Keratinocyte (primary cell): ENCODE measurements around the gene CLDN1. TPM values are rescaled to one million over a fixed set of nuclear protein-coding genes. Genes with fewer than 3 reads are reported as not detected.

ENCODE experiments used
- DNase-seq: peaks from one replicate; pipeline ENCODE4 v3.0.0-alpha.2; 2011; ENCODE audit warnings: low read depth, missing footprints, low spot score
- FAIRE-seq: peaks from 2 replicates; lab custom pipeline; 2011; peaks lifted over from hg19 to GRCh38; lab: Jason Lieb, UNC
- H2AFZ ChIP-seq: 2 replicates; pipeline ENCODE4 v1.6.0; 2012; ENCODE audit warnings: low read length, control low read depth, inconsistent platforms; ENCODE audit not compliant: control insufficient read depth
- H3K27ac ChIP-seq: 2 replicates; pipeline ENCODE4 v1.5.1; 2011; ENCODE audit warnings: low read length; ENCODE audit not compliant: control insufficient read depth, insufficient read depth
- H3K27me3 ChIP-seq: 3 replicates; pipeline ENCODE4 v1.6.0; 2011; ENCODE audit warnings: low read length; ENCODE audit not compliant: control insufficient read depth, insufficient read depth; ENCODE audit errors: extremely low read depth
- H3K36me3 ChIP-seq, 2 experiments: 2 replicates in 1 of 2; 3 replicates in 1 of 2; pipeline ENCODE4 v1.5.1; 2011; ENCODE audit warnings: low read length in 2 of 2, mild to moderate bottlenecking in 1 of 2; ENCODE audit not compliant: control insufficient read depth in 2 of 2, insufficient read depth in 2 of 2; ENCODE audit errors: extremely low read depth in 1 of 2
- H3K4me1 ChIP-seq: 3 replicates; pipeline ENCODE4 v1.5.1; 2011; ENCODE audit warnings: low read length; ENCODE audit not compliant: control insufficient read depth, insufficient read depth; ENCODE audit errors: extremely low read depth
- H3K4me2 ChIP-seq: 3 replicates; pipeline ENCODE4 v1.6.0; 2011; ENCODE audit warnings: low read depth, low read length; ENCODE audit not compliant: control insufficient read depth, insufficient read depth; ENCODE audit errors: extremely low read depth
- H3K4me3 ChIP-seq, 3 experiments: fragments of 200-600 bp in 1 of 3; sonication (generic) in 1 of 3; 2 replicates in 2 of 3; 3 replicates in 1 of 3; pipeline ENCODE4 v1.5.1; 2011 to 2016; ENCODE audit warnings: low read length in 3 of 3, mild to moderate bottlenecking in 3 of 3, control low read depth in 2 of 3, inconsistent platforms in 1 of 3, low read depth in 1 of 3, mixed read lengths in 1 of 3, mixed run types in 1 of 3, moderate library complexity in 1 of 3; ENCODE audit not compliant: control insufficient read depth in 2 of 3, insufficient read depth in 2 of 3; ENCODE audit errors: extremely low read depth in 1 of 3
- H3K79me2 ChIP-seq: 2 replicates; pipeline ENCODE4 v1.6.0; 2012; ENCODE audit warnings: low read length; ENCODE audit not compliant: control insufficient read depth, insufficient read depth
- H3K9ac ChIP-seq: 3 replicates; pipeline ENCODE4 v1.6.0; 2011; ENCODE audit warnings: low read length; ENCODE audit not compliant: control insufficient read depth, insufficient read depth; ENCODE audit errors: extremely low read depth
- H3K9me1 ChIP-seq: 3 replicates; pipeline ENCODE4 v1.6.0; 2011; ENCODE audit warnings: low read length; ENCODE audit not compliant: control insufficient read depth, insufficient read depth; ENCODE audit errors: extremely low read depth
- H3K9me3 ChIP-seq: 2 replicates; pipeline ENCODE4 v1.5.1; 2012; ENCODE audit warnings: low read depth, low read length; ENCODE audit not compliant: control insufficient read depth
- H4K20me1 ChIP-seq: 3 replicates; pipeline ENCODE4 v1.6.0; 2011; ENCODE audit warnings: low read length; ENCODE audit not compliant: control insufficient read depth, insufficient read depth; ENCODE audit errors: extremely low read depth
- EZH2 ChIP-seq: IDR thresholded peaks from one replicate; pipeline ENCODE4 v1.6.1; 2012; ENCODE audit warnings: inconsistent platforms, mild to moderate bottlenecking, low read length, moderate library complexity
- dilution Hi-C: fragments of 300-500 bp; cut with MboI; formaldehyde crosslinking; loops from one replicate; pipeline ENCODE4 v1.7.0; 2020; ENCODE audit warnings: low sequenced_read_pairs; ENCODE audit not compliant: extremely low pct_ligation_motif_present
- polyA plus RNA-seq, 5 experiments: library from polyadenylated mRNA; depleted of rRNA in 3 of 5; stranded (reverse) in 3 of 5; stranded (forward) in 1 of 5; unstranded in 1 of 5; fragments of >200 nt; gene quantifications; 1 replicate in 1 of 5; 2 replicates in 3 of 5; 3 replicates in 1 of 5; pipeline versions ENCODE4 v1.2.1 to v1.2.3, GENCODE V29; 2011 to 2012; ENCODE audit warnings: missing spikeins in 2 of 5, low read depth in 1 of 5, low replicate concordance in 1 of 5
- TF ChIP-seq, protein P1 (sequence below), 3 experiments: IDR thresholded peaks in 1 of 3; conservative IDR thresholded peaks in 1 of 3; optimal IDR thresholded peaks in 1 of 3; 2 replicates in 2 of 3; 3 replicates in 1 of 3; pipeline versions ENCODE3 to v1.5.1; 2011; ENCODE audit warnings: low read length in 3 of 3, mild to moderate bottlenecking in 3 of 3, moderate library complexity in 2 of 3, control low read depth in 1 of 3, inconsistent platforms in 1 of 3; ENCODE audit not compliant: insufficient read depth in 2 of 3; ENCODE audit errors: extremely low read depth in 1 of 3

CLDN1 gene
- polyA plus RNA-seq, 1 donor (not counting 4 experiments of a cell fraction or from before 2014, with no cell fraction given) = 218 TPM

DNA sequence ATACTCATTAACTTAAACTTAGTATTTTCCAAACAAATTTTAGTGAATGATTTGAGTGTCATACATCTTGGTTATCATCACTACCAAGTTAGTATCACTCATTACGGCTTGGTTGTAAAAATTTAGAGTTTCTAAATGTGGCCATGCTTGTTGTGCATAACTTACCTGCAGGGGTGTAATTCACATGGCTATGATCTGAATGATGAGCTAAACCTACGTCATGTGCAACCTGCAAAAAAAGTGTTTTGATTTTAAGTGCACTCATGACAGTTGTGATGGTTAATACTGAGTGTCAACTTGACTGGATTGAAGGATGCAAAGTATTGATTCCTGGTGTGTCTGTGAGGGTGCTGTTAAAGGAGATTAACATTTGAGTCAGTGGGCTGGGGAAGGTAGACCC, 48.1 kb upstream of the CLDN1 start:
- no peaks in the 10 kb centered on the region for H4K20me1 ChIP-seq
- no peaks in the 10 kb centered on the region for H3K9me1 ChIP-seq
- no peak overlapping the region for H3K4me3 ChIP-seq
- no peaks in the 10 kb centered on the region for H3K27me3 ChIP-seq
- dilution Hi-C loops = no loop called here
- peak overlapping the region; percentile 72 for H3K9ac ChIP-seq
- H3K36me3 ChIP-seq = no peaks in the 10 kb centered on the region
- H3K79me2 ChIP-seq = no peaks in the 10 kb centered on the region
- no peaks in the 10 kb centered on the region for H3K9me3 ChIP-seq
- H2AFZ ChIP-seq = no peak overlapping the region
- DNase-seq (no peak), FAIRE-seq (no peak)
- H3K4me2 ChIP-seq = peak overlapping the region; percentile 77
- H3K4me1 ChIP-seq = peaks cover 64% of the 10 kb centered on the region
- TF ChIP-seq, protein P1, sequence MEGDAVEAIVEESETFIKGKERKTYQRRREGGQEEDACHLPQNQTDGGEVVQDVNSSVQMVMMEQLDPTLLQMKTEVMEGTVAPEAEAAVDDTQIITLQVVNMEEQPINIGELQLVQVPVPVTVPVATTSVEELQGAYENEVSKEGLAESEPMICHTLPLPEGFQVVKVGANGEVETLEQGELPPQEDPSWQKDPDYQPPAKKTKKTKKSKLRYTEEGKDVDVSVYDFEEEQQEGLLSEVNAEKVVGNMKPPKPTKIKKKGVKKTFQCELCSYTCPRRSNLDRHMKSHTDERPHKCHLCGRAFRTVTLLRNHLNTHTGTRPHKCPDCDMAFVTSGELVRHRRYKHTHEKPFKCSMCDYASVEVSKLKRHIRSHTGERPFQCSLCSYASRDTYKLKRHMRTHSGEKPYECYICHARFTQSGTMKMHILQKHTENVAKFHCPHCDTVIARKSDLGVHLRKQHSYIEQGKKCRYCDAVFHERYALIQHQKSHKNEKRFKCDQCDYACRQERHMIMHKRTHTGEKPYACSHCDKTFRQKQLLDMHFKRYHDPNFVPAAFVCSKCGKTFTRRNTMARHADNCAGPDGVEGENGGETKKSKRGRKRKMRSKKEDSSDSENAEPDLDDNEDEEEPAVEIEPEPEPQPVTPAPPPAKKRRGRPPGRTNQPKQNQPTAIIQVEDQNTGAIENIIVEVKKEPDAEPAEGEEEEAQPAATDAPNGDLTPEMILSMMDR (optimal IDR thresholded peaks at IDR 0.05 in 1 of 3, IDR thresholded peaks at IDR 0.05 in 1 of 3, conservative IDR thresholded peaks at IDR 0.05 in 1 of 3; ENCODE audit: extremely low read depth in 1 of 3, insufficient read depth in 2 of 3, low read length in 3 of 3) = no peak
- no peak for TF ChIP-seq EZH2
- peak overlapping the region; percentile 92 for H3K27ac ChIP-seq

DNA sequence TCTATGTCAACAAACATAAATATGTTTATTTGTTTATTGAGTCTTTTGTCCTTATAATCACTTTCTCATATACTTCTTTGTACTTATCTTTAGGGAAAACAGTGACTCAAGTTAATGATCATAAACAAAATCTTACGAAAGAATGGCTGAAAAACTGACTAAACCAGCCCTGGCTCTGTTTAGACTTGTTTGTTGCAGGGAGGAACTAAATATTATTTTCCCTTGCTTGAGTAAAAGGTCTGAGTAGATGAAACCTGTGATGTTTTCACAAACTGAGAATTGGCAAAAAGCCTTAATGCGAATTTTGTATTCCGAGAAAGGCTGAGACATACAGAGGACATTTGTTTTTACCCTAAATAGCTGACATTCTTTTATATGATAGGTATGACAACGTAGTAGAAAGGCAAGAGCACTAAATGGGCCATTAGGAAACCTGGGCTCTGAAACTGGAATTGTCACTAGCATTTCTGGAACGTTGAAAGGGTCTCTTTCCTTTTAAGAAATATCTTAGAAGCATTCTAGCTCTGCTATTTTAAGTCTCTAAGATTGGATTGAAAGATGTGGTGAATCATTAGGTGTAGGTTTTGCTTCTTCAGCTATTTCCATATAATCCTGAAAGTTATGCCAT, 47.5 kb upstream of the CLDN1 start:
- no peaks in the 10 kb centered on the region for H4K20me1 ChIP-seq
- DNase-seq = no peak

More for the DNA sequence above, 47.5 kb upstream of the CLDN1 start:
- peaks cover 59% of the 10 kb centered on the region for H3K4me1 ChIP-seq
- H3K4me2 ChIP-seq = peak overlapping the region; percentile 77
- peak; percentile 92 for FAIRE-seq
- dilution Hi-C loops = no loop called here
- H3K79me2 ChIP-seq = no peaks in the 10 kb centered on the region
- H3K9ac ChIP-seq = peak overlapping the region; percentile 72
- H3K9me1 ChIP-seq = no peaks in the 10 kb centered on the region
- peak overlapping the region; percentile 92 for H3K27ac ChIP-seq
- peak overlapping the region in 2 of 3 experiments; percentile 4 to 40 for H3K4me3 ChIP-seq
- no peaks in the 10 kb centered on the region for H3K36me3 ChIP-seq
- no peak overlapping the region for H2AFZ ChIP-seq
- H3K9me3 ChIP-seq = no peaks in the 10 kb centered on the region
- no peak for TF ChIP-seq EZH2
- TF ChIP-seq, protein P1 (optimal IDR thresholded peaks at IDR 0.05 in 1 of 3, IDR thresholded peaks at IDR 0.05 in 1 of 3, conservative IDR thresholded peaks at IDR 0.05 in 1 of 3; ENCODE audit: extremely low read depth in 1 of 3, insufficient read depth in 2 of 3, low read length in 3 of 3) = no peak
- H3K27me3 ChIP-seq = no peaks in the 10 kb centered on the region
